Epithelial cell of esophagus (primary cell): Measurements from ENCODE around the gene HIRA.

Experiments
- DNase-seq: peaks from one replicate; pipeline ENCODE4 v3.0.0; 2010; ENCODE audit warnings: low read depth
- H3K4me3 ChIP-seq: 2 replicates; pipeline ENCODE4 v1.5.1; 2011; ENCODE audit warnings: mild to moderate bottlenecking, low read length, control low read depth
- TF ChIP-seq, protein P1 (sequence below): IDR thresholded peaks from 2 replicates; pipeline ENCODE4 v1.5.1; 2011; ENCODE audit warnings: low read depth, mild to moderate bottlenecking, low read length, control low read depth, inconsistent platforms; ENCODE audit not compliant: insufficient read depth; ENCODE audit errors: missing control alignments

Gene HIRA

DNA sequence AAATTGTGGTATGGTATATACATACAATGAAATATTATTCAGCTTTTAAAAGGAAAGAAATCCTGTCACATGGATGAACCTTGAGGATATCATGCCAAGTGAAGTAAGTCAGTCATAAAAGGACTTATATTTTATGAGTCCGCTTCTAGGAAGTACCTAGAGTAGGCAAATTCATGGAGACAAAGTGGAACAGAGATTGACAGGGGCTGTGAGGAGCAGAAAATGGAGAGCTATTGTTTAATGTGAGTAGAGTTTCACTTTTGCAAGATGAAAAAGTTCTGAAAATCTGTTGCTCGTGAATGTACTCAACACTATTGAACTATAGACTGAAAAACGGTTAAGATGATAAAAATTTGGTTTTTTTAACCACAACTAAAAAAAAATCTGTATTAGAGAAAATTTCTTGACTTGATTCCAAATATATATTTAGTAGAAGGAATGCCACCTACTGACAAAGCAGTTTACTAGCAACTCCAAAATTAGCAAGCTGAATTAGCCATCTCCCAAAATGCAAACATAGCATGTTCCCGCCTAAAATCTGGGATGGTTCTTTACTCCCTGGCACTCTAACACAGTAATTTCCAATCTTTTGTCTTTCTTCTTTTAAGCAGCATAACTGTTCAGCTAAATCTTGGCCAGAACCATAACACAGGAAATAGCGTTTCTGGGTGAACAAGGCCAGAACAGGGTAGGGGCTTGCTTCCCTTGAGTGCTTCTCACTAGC lies 46.0 kb upstream of the HIRA start:
- peak overlapping the region; percentile 87 for H3K4me3 ChIP-seq
- no peak for DNase-seq
- TF ChIP-seq, protein P1, sequence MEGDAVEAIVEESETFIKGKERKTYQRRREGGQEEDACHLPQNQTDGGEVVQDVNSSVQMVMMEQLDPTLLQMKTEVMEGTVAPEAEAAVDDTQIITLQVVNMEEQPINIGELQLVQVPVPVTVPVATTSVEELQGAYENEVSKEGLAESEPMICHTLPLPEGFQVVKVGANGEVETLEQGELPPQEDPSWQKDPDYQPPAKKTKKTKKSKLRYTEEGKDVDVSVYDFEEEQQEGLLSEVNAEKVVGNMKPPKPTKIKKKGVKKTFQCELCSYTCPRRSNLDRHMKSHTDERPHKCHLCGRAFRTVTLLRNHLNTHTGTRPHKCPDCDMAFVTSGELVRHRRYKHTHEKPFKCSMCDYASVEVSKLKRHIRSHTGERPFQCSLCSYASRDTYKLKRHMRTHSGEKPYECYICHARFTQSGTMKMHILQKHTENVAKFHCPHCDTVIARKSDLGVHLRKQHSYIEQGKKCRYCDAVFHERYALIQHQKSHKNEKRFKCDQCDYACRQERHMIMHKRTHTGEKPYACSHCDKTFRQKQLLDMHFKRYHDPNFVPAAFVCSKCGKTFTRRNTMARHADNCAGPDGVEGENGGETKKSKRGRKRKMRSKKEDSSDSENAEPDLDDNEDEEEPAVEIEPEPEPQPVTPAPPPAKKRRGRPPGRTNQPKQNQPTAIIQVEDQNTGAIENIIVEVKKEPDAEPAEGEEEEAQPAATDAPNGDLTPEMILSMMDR = peak; percentile 28

DNA sequence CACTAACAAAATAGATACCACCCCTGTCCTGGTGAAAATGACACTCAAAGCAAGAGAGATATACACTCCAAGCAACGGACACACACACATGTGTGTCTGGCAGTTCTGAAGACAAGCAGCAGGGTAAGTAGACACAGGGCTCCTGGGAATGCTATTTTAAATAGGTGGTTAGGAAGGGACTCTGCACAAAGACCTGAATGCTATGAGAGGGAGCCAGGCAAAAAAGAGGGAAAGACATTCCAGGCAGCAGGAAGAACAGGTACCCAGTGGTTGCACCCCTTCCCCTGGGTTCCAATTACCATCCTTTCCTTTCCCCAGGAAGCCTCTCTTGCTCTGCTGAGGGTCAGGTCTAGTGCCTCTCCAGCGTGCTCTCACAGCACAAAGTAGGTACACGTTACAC lies 44.5 kb upstream of the HIRA start:
- no peak overlapping the region for H3K4me3 ChIP-seq
- DNase-seq = no peak
- TF ChIP-seq, protein P1 = no peak

DNA sequence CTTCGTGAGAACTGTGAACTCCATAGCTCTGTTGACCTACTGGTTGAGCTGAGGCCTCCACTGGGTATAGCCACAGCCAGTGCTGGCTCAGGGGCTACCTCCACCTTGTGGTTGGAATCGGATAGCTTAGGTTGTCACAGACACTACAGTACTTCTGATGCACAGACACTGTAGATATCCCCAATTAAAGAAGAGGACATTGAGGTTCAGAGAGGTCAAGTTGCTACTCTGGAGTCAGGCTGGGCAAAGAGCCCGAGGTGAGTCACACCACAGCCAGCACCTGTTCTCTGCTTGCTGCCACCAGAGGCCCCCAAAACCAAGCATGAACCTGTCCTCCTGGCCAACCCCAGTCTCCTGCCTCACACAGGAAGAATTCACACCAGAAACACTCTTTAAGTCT lies 42.0 kb upstream of the HIRA start:
- no peak for DNase-seq
- TF ChIP-seq, protein P1 = no peak
- H3K4me3 ChIP-seq = no peak overlapping the region

DNA sequence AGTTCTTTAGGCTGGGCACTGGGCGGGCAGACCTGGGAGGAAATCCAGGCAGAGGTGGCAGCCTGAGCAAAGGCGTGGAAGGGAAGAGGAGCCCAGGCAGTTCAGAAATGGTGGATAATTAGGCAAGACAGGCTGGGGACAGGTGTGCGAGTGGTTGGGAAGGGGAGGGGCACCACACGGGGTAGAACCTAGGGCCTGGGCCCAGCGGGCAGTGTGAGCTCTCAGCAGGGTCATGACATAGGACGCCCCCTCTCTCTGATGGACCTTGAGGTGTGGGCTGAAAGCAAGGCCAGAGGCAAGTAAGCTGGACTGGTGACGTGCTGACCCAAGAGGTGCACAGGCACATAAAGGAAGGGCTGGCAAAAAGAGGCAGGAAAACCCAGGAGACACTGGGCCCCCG lies 40.7 kb upstream of the HIRA start:
- H3K4me3 ChIP-seq = no peak overlapping the region
- TF ChIP-seq, protein P1 = no peak
- DNase-seq = no peak

DNA sequence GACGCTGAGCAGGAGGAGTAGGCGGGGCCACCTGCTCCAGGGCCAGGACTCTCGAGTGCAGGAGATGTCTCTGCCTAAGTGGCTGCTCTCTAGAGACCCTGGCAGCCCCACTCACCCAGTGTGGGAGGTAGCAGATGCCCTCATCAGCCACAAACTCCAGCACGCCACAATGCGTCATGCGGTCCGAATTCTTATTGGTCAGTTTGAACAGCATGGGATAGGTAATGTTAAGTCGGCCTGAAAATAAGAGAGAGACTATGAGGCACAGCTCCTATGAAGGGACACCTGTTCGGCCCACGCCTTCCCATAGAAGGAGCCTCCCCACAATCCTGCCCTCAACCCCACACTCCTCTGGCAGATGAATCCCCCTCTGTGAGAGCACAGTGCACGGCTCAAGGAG lies 40.0 kb upstream of the HIRA start:
- no peak for DNase-seq
- H3K4me3 ChIP-seq = no peak overlapping the region
- TF ChIP-seq, protein P1 = no peak

DNA sequence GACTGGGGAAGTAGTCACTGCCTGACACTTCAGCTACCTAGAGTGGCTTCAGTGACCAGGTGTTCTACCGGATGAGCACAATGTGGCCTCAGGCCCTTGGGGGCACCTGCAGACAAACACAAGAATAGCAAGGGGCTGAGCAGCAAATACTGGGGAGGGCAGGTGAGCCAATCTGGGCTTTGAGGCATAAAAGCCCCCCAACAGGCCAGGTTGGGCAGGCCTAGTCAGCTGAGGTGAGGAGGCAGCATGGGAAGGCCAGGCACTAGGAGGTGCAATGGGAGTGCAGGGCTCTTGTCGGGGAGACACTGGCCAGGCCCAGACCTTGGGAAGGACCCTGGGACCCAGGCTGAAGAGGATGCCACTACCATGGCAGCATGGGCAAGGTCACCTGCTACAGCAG lies 38.5 kb upstream of the HIRA start:
- TF ChIP-seq, protein P1 = no peak
- H3K4me3 ChIP-seq = no peak overlapping the region
- no peak for DNase-seq

DNA sequence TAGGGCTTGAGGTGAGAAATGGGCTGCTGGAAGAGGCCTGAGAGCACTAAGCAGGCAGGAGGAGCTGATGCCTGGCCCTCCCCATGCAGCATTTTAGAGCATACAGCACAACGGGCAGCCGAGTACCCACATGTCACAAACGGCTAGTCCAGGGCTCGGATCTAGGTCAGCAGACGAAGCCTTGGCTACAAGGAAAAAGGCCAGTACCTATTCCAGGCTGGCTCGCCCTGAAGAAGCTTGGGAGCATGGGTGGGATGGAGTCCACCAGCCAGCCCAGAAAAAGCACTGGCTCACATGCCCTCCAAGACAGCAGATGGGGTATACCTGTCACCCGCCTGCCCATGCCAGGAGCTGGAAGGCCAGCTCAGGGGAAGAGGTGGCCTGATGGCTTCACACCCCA lies 37.9 kb upstream of the HIRA start:
- DNase-seq = no peak
- H3K4me3 ChIP-seq = no peak overlapping the region
- TF ChIP-seq, protein P1 = no peak
